Stimulated activated naive B cell treated with anti-CD40 and anti-IgM and Interleukin-4, amounts not matched to agents 10 μg/mL and 1 μg/mL and 100 μg/mL, for 72 hours (primary cell): ENCODE data around the gene NPBWR2.
A peak's percentile ranks its signal among the peaks of the same experiment; 100 is the strongest.
"Not testable (repeated sequence)": the region's sequence is repeated elsewhere in the genome, so short reads cannot be mapped to it uniquely, and the experiment has no call there.

Source experiments
- ATAC-seq, 2 donors: fragments of 150-1000 bp; cut with Tn5 transposase; replicated peaks; 2 replicates each; pipeline ENCODE4 v1.10.0; 2021; ENCODE audit warnings: moderate library complexity in 1 of 2
- DNase-seq: peaks from one replicate; pipeline ENCODE4 v3.0.0; 2021
- H3K27ac Mint-ChIP-seq: one replicate; pipeline ENCODE4 v1.8.0; 2022; ENCODE audit warnings: mild to moderate bottlenecking, mixed read lengths
- H3K27me3 Mint-ChIP-seq, 2 donors: one replicate each; pipeline ENCODE4 v1.8.0; 2022; ENCODE audit warnings: mixed read lengths in 2 of 2
- H3K36me3 Mint-ChIP-seq, 2 donors: one replicate each; pipeline ENCODE4 v1.8.0; 2022; ENCODE audit warnings: mixed read lengths in 2 of 2, mild to moderate bottlenecking in 1 of 2
- H3K4me1 Mint-ChIP-seq, 2 donors: one replicate each; pipeline ENCODE4 v1.8.0; 2022; ENCODE audit warnings: mixed read lengths in 2 of 2, mild to moderate bottlenecking in 1 of 2
- H3K4me3 Mint-ChIP-seq, 2 donors: one replicate each; pipeline ENCODE4 v1.8.0; 2022; ENCODE audit warnings: mild to moderate bottlenecking in 2 of 2, mixed read lengths in 2 of 2, moderate library complexity in 1 of 2
- H3K9me3 Mint-ChIP-seq, 2 donors: one replicate each; pipeline ENCODE4 v1.8.0; 2022; ENCODE audit warnings: mixed read lengths in 2 of 2, mild to moderate bottlenecking in 1 of 2

The NPBWR2 gene

GRCh38 chr20:64095927-64096326, 11.4 kb downstream of the NPBWR2 start:
- H3K4me1 Mint-ChIP-seq = peaks cover 14 to 16% of the 10 kb centered on the region in 2 donors
- H3K27ac Mint-ChIP-seq = no peak overlapping the region
- H3K9me3 Mint-ChIP-seq = peaks cover 2 to 5% of the 10 kb centered on the region in 2 donors
- ATAC-seq (no peak), DNase-seq (no peak)
- no peak overlapping the region for H3K4me3 Mint-ChIP-seq
- peaks cover 7% of the 10 kb centered on the region in 2 donors for H3K36me3 Mint-ChIP-seq
- H3K27me3 Mint-ChIP-seq = peaks cover 0 to 2% of the 10 kb centered on the region in 2 donors

DNA sequence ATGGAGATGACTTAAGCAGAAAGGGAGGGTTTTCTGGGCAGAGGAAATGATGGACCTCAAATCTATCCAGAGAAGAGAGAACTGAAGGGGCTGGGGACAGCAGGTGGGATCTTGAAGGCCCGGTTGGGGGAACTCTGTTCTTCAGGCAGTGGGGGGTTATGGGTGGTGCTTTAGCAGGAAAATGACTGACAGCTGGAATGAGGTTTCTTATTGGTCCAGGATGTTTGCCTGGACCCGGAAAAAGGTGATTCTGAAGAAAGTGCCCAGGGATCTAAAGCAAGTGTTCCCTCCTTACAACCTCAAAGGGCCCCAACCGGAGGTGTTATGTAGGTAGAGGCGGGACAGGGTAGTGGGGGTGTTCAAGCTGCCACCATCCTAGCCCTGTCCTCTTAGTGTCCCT, 11.9 kb downstream of the NPBWR2 start:
- H3K27me3 Mint-ChIP-seq = no peaks in the 10 kb centered on the region
- peaks cover 7% of the 10 kb centered on the region in 2 donors for H3K36me3 Mint-ChIP-seq
- H3K9me3 Mint-ChIP-seq = peaks cover 2 to 5% of the 10 kb centered on the region in 2 donors
- H3K4me3 Mint-ChIP-seq = no peak overlapping the region
- ATAC-seq = no peak
- H3K27ac Mint-ChIP-seq = no peak overlapping the region
- DNase-seq = no peak
- peaks cover 9 to 15% of the 10 kb centered on the region in 2 donors for H3K4me1 Mint-ChIP-seq

GRCh38 chr20:64093013-64093503, 14.3 kb downstream of the NPBWR2 start:
- Mint-ChIP-seq H3K27me3 (no peaks in the 10 kb centered on the region), H3K36me3 (peaks cover 7% of the 10 kb centered on the region in 2 donors), H3K4me1 (peaks cover 0 to 16% of the 10 kb centered on the region in 2 donors), H3K4me3 (no peak overlapping the region), H3K27ac (no peak overlapping the region), H3K9me3 (peaks cover 2 to 5% of the 10 kb centered on the region in 2 donors)
- DNase-seq = no peak
- ATAC-seq = no peak

GRCh38 chr20:64092258-64093012, 14.9 kb downstream of the NPBWR2 start:
- H3K4me1 Mint-ChIP-seq = peaks cover 0 to 16% of the 10 kb centered on the region in 2 donors
- H3K4me3 Mint-ChIP-seq = no peak overlapping the region
- H3K9me3 Mint-ChIP-seq = peaks cover 5 to 6% of the 10 kb centered on the region in 2 donors
- H3K36me3 Mint-ChIP-seq = peaks cover 7 to 9% of the 10 kb centered on the region in 2 donors
- no peak overlapping the region for H3K27ac Mint-ChIP-seq
- no peaks in the 10 kb centered on the region for H3K27me3 Mint-ChIP-seq
- no peak for DNase-seq
- peak in 1 of 2 donors; percentile 20 for ATAC-seq

GRCh38 chr20:64091770-64092169, 15.6 kb downstream of the NPBWR2 start:
- H3K4me1 Mint-ChIP-seq = peaks cover 0 to 15% of the 10 kb centered on the region in 2 donors
- H3K4me3 Mint-ChIP-seq = no peak overlapping the region
- no peak overlapping the region for H3K27ac Mint-ChIP-seq
- H3K36me3 Mint-ChIP-seq = peaks cover 4 to 6% of the 10 kb centered on the region in 2 donors
- ATAC-seq = no peak
- DNase-seq = no peak
- no peaks in the 10 kb centered on the region for H3K27me3 Mint-ChIP-seq
- peaks cover 2 to 6% of the 10 kb centered on the region in 2 donors for H3K9me3 Mint-ChIP-seq

DNA sequence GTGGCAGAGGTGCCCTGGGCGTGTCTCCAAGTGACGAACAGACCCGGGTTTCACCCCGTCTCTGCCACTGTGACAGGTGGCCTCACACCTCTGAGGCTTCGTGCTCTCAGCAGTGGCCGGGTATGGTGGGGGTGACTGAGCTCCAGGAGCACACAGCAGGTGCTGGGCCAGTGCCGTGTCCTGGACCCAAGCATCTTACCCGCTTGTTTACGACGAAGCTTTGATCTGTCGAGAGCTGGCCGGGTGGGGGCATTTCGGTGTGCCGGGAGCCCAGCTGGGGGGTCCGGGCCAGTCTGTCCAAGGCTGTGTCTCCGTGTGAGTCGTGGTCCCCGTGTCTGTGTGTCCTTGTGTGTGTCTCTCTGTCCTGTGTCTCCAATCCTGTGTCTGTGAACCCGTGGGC, 16.0 kb downstream of the NPBWR2 start:
- ATAC-seq (no peak), DNase-seq (no peak)
- Mint-ChIP-seq H3K4me3 (no peak overlapping the region), H3K27me3 (no peaks in the 10 kb centered on the region), H3K36me3 (peaks cover 2 to 3% of the 10 kb centered on the region in 2 donors), H3K9me3 (peaks cover 0 to 7% of the 10 kb centered on the region in 2 donors), H3K4me1 (peaks cover 0 to 12% of the 10 kb centered on the region in 2 donors), H3K27ac (no peak overlapping the region)

DNA sequence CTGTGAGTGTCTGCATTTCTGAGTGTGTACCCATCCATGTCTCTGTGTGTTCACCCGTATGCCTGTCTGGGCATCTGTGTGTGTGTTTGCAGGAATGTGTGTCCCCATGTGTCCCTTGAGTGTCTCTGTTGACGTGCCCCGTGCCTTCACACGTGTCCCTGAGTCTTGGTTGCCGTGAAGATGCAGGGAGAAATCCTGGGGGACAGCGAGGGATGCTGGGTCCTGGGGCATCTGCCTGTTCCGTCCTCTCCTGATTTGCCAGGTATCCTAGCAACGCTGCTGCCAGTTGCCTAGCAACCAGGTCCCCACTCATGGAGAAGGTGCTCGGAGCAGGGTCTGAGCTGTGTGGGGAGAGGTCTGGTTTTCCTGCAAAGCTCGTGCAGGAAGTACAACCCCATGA, 17.2 kb downstream of the NPBWR2 start:
- H3K27ac Mint-ChIP-seq = no peak overlapping the region
- H3K4me3 Mint-ChIP-seq = no peak overlapping the region
- peaks cover 2 to 3% of the 10 kb centered on the region in 2 donors for H3K36me3 Mint-ChIP-seq
- peaks cover 0 to 9% of the 10 kb centered on the region in 2 donors for H3K27me3 Mint-ChIP-seq
- H3K4me1 Mint-ChIP-seq = peaks cover 0 to 9% of the 10 kb centered on the region in 2 donors
- DNase-seq (no peak), ATAC-seq (no peak)
- H3K9me3 Mint-ChIP-seq = peaks cover 0 to 7% of the 10 kb centered on the region in 2 donors

DNA sequence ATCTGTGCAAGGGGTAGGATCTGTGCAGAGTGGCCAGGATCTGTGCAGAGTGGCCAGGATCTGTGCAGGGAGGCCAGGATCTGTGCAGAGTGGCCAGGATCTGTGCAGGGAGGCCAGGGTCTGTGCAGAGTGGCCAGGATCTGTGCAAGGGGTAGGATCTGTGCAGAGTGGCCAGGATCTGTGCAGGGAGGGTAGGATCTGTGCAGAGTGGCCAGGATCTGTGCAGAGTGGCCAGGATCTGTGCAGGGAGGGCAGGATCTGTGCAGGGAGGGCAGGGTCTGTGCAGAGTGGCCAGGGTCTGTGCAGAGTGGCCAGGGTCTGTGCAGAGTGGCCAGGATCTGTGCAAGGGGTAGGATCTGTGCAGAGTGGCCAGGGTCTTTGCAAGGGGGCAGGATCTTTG, 18.8 kb downstream of the NPBWR2 start:
- H3K36me3 Mint-ChIP-seq, DNase-seq, H3K4me3 Mint-ChIP-seq, H3K27ac Mint-ChIP-seq, ATAC-seq, H3K9me3 Mint-ChIP-seq: not testable (repeated sequence)
- Mint-ChIP-seq H3K27me3 (peaks cover 5 to 21% of the 10 kb centered on the region in 2 donors), H3K4me1 (peaks cover 11 to 13% of the 10 kb centered on the region in 2 donors)

- not testable (repeated sequence) for H3K4me3 Mint-ChIP-seq, H3K36me3 Mint-ChIP-seq, ATAC-seq, H3K9me3 Mint-ChIP-seq, H3K27ac Mint-ChIP-seq, DNase-seq
- peaks cover 21 to 22% of the 10 kb centered on the region in 2 donors for H3K4me1 Mint-ChIP-seq
- H3K27me3 Mint-ChIP-seq = peaks cover 5 to 27% of the 10 kb centered on the region in 2 donors
These were observed 20.0 kb downstream of the NPBWR2 start for GRCh38 chr20:64087226-64087825.

DNA sequence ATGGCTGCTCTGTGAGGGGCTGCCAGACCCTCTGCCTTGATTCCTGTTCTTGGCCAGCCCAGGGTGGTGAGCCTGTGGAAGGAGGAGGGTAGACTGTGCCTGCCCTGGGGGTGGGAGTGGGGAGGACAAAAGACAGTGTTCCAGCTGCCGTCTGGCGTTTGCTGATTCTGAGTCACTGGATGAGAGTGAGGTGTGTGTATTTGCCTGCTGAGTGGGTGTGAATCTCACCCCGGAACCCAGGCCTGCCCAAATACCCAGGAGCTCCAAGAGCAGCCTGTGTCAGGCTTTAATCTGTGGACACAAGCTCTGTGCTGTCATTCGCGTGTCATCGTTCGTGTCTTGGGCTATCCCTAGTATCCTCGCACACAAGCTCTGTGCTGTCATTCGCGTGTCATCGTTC, 20.6 kb downstream of the NPBWR2 start:
- ATAC-seq (no peak), DNase-seq (no peak)
- Mint-ChIP-seq H3K4me1 (peaks cover 24 to 27% of the 10 kb centered on the region in 2 donors), H3K9me3 (peaks cover 0 to 7% of the 10 kb centered on the region in 2 donors), H3K36me3 (peaks cover 2 to 3% of the 10 kb centered on the region in 2 donors), H3K27me3 (peaks cover 5 to 27% of the 10 kb centered on the region in 2 donors), H3K27ac (no peak overlapping the region), H3K4me3 (no peak overlapping the region)

DNA sequence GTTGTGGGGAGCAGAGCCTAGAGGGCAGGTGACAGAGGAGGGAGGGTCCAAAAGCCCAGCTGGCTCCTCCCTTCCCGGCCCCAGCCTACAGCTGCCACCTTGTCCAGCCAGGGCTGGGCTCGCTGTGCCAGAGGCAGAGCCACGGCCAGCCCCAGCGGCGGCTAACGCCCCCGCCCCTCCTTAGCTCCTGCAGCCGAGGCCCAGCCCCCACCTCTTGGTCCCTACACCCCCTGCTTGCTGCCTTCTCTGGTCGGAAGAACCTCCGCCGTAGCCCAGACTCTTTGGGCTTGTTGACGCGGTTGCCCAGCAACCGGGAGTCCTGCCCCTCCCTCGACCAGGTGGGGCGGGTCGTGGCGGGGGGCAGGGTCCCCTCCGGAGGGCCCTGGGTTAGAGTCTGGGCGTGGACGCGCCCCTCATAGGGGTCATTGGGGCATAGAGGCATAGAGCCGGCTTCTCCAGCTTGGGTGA, 22.6 kb downstream of the NPBWR2 start:
- H3K27ac Mint-ChIP-seq = peak overlapping the region; percentile 67
- no peak for ATAC-seq
- peaks cover 2 to 3% of the 10 kb centered on the region in 2 donors for H3K36me3 Mint-ChIP-seq
- peaks cover 5 to 27% of the 10 kb centered on the region in 2 donors for H3K27me3 Mint-ChIP-seq
- H3K4me1 Mint-ChIP-seq = peaks cover 36 to 46% of the 10 kb centered on the region in 2 donors
- H3K4me3 Mint-ChIP-seq = peak overlapping the region; percentile 87 to 90
- peaks cover 0 to 7% of the 10 kb centered on the region in 2 donors for H3K9me3 Mint-ChIP-seq
- DNase-seq = no peak

GRCh38 chr20:64083804-64084684, 23.3 kb downstream of the NPBWR2 start, which contains the start of gene LKAAEAR1:
LKAAEAR1 (minus strand) TSS chr20:64084398; CDS start chr20:64084219, 179 bp downstream.
- Mint-ChIP-seq H3K4me3 (peak within 1 kb of the TSS; percentile 87 to 90), H3K4me1 (peaks cover 36 to 49% of the 10 kb centered on the region in 2 donors), H3K9me3 (peaks cover 0 to 7% of the 10 kb centered on the region in 2 donors), H3K27ac (peak within 1 kb of the TSS; percentile 82), H3K27me3 (peaks cover 5 to 27% of the 10 kb centered on the region in 2 donors), H3K36me3 (peaks cover 3% of the 10 kb centered on the region in 2 donors)
- ATAC-seq = no peak
- DNase-seq = no peak

GRCh38 chr20:64083378-64083803, 24.0 kb downstream of the NPBWR2 start:
- H3K4me3 Mint-ChIP-seq = peak overlapping the region; percentile 79 to 84
- peaks cover 0 to 7% of the 10 kb centered on the region in 2 donors for H3K9me3 Mint-ChIP-seq
- peaks cover 5 to 27% of the 10 kb centered on the region in 2 donors for H3K27me3 Mint-ChIP-seq
- ATAC-seq (peak; percentile 27 to 30), DNase-seq (peak; percentile 59)
- peaks cover 35 to 54% of the 10 kb centered on the region in 2 donors for H3K4me1 Mint-ChIP-seq
- peaks cover 3 to 9% of the 10 kb centered on the region in 2 donors for H3K36me3 Mint-ChIP-seq
- no peak overlapping the region for H3K27ac Mint-ChIP-seq
